H1 (cell line): ENCODE data around the gene ZNF512. TPM values are rescaled to one million over a fixed set of nuclear protein-coding genes. Genes with fewer than 3 reads are reported as not detected.
A peak's percentile ranks its signal among the peaks of the same experiment; 100 is the strongest.

ENCODE experiments used
- CTCF ChIA-PET: fragments of 300-600 bp; sonication (Branson Sonifier 250); formaldehyde crosslinking; loops from one replicate; lab custom pipeline; 2021; ENCODE audit not compliant: partially characterized antibody; lab: Charles Lee
- POLR2A ChIA-PET: fragments of 300-600 bp; sonication (Branson Sonifier 250); formaldehyde crosslinking; loops from one replicate; lab custom pipeline; 2021; ENCODE audit warnings: inconsistent platforms; ENCODE audit not compliant: partially characterized antibody; lab: Charles Lee
- DNase-seq, 2 experiments: peaks; one replicate each; pipeline versions ENCODE4 v3.0.0 to v3.0.0-alpha.2; 2010 to 2022; ENCODE audit warnings: low spot score in 2 of 2, low read depth in 1 of 2, mixed read lengths in 1 of 2
- FAIRE-seq: peaks from 2 replicates; lab custom pipeline; 2011; peaks lifted over from hg19 to GRCh38; lab: Jason Lieb, UNC
- H2AFZ ChIP-seq: 2 replicates; pipeline ENCODE4 v1.8.1; 2012; ENCODE audit warnings: low read length, inconsistent platforms
- H2AK5ac ChIP-seq: 2 replicates; pipeline ENCODE4 v1.6.1; 2013; ENCODE audit warnings: low read depth, low read length
- H2BK120ac ChIP-seq: replicated peaks from 2 replicates; pipeline ENCODE3; 2013; ENCODE audit warnings: low read depth, low read length, inconsistent platforms
- H2BK12ac ChIP-seq: 2 replicates; pipeline ENCODE4 v1.6.1; 2013; ENCODE audit warnings: low read depth, low read length
- H2BK15ac ChIP-seq: 2 replicates; pipeline ENCODE4 v1.6.1; 2013; ENCODE audit warnings: low read length
- H2BK20ac ChIP-seq: 2 replicates; pipeline ENCODE4 v1.6.1; 2013; ENCODE audit warnings: low read length
- H2BK5ac ChIP-seq: 2 replicates; pipeline ENCODE4 v1.6.1; 2013; ENCODE audit warnings: low read depth, low read length
- H3K14ac ChIP-seq: 2 replicates; pipeline ENCODE4 v1.6.1; 2013; ENCODE audit warnings: inconsistent platforms; ENCODE audit not compliant: insufficient read length
- H3K18ac ChIP-seq: 2 replicates; pipeline ENCODE4 v1.6.1; 2013; ENCODE audit warnings: low read length; ENCODE audit errors: extremely low read depth
- H3K23ac ChIP-seq: 2 replicates; pipeline ENCODE4 v1.6.1; 2013; ENCODE audit warnings: inconsistent platforms; ENCODE audit not compliant: insufficient read length
- H3K23me2 ChIP-seq: 2 replicates; pipeline ENCODE4 v1.6.1; 2013; ENCODE audit warnings: low read depth, low read length
- H3K27ac ChIP-seq: 2 replicates; pipeline ENCODE4 v1.6.1; 2011; ENCODE audit warnings: low read depth, low read length, inconsistent platforms
- H3K27me3 ChIP-seq, 4 experiments: replicated peaks in 1 of 4; 1 replicate in 1 of 4; 2 replicates in 3 of 4; pipeline versions ENCODE4 v1.6.1 to v1.8.1; 2011 to 2013; ENCODE audit warnings: low read length in 3 of 4, mild to moderate bottlenecking in 3 of 4, inconsistent platforms in 2 of 4, mixed read lengths in 2 of 4, moderate library complexity in 1 of 4; ENCODE audit not compliant: control insufficient read depth in 3 of 4, insufficient read depth in 3 of 4; ENCODE audit errors: extremely low read depth in 1 of 4
- H3K36me3 ChIP-seq, 4 experiments: 2 replicates each; pipeline versions ENCODE4 v1.6.1 to v1.8.1; 2011 to 2013; ENCODE audit warnings: mild to moderate bottlenecking in 4 of 4, low read length in 3 of 4, moderate library complexity in 2 of 4, control low read depth in 1 of 4, inconsistent platforms in 1 of 4; ENCODE audit not compliant: insufficient read depth in 4 of 4, control insufficient read depth in 2 of 4
- H3K4ac ChIP-seq: replicated peaks from 2 replicates; pipeline ENCODE3; 2013; ENCODE audit warnings: low read length, low read depth, mixed read lengths, inconsistent platforms; ENCODE audit not compliant: insufficient read length
- H3K4me1 ChIP-seq, 4 experiments: replicated peaks in 1 of 4; 1 replicate in 1 of 4; 2 replicates in 3 of 4; pipeline versions ENCODE4 v1.6.1 to v1.8.1; 2011 to 2013; ENCODE audit warnings: low read length in 3 of 4, inconsistent platforms in 2 of 4, mixed read lengths in 1 of 4; ENCODE audit not compliant: insufficient read depth in 4 of 4, control insufficient read depth in 3 of 4
- H3K4me2 ChIP-seq, 2 experiments: 2 replicates each; pipeline versions ENCODE4 v1.6.1 to v1.8.1; 2011 to 2013; ENCODE audit warnings: low read depth in 2 of 2, low read length in 2 of 2, control low read depth in 1 of 2, inconsistent platforms in 1 of 2, mild to moderate bottlenecking in 1 of 2; ENCODE audit not compliant: insufficient read depth in 1 of 2
- H3K4me3 ChIP-seq, 4 experiments: fragments of 200-600, 300-600 bp in 1 of 4; sonication (generic), shearing (Covaris generic), sonication (Bioruptor Twin) in 1 of 4; 2 replicates each; pipeline versions ENCODE4 v1.5.1 to v1.8.1; 2011 to 2016; ENCODE audit warnings: low read length in 4 of 4, low read depth in 3 of 4, control low read depth in 2 of 4, inconsistent platforms in 2 of 4, mild to moderate bottlenecking in 2 of 4, mixed read lengths in 1 of 4, moderate library complexity in 1 of 4; ENCODE audit not compliant: insufficient read depth in 2 of 4; ENCODE audit errors: extremely low read depth in 1 of 4
- H3K56ac ChIP-seq: replicated peaks from 2 replicates; pipeline ENCODE3; 2013; ENCODE audit warnings: low read depth, mild to moderate bottlenecking, mixed read lengths, low read length, inconsistent platforms; ENCODE audit not compliant: insufficient read length
- H3K79me1 ChIP-seq: 2 replicates; pipeline ENCODE4 v1.6.1; 2013; ENCODE audit warnings: low read depth, low read length, control low read depth
- H3K79me2 ChIP-seq, 2 experiments: 2 replicates each; pipeline versions ENCODE4 v1.6.1 to v1.8.1; 2012 to 2013; ENCODE audit warnings: low read length in 2 of 2, mild to moderate bottlenecking in 2 of 2, inconsistent platforms in 1 of 2; ENCODE audit not compliant: insufficient read depth in 2 of 2, control insufficient read depth in 1 of 2
- H3K9ac ChIP-seq, 4 experiments: replicated peaks in 1 of 4; 1 replicate in 1 of 4; 2 replicates in 3 of 4; pipeline versions ENCODE4 v1.6.1 to v1.8.1; 2011 to 2013; ENCODE audit warnings: low read depth in 3 of 4, low read length in 3 of 4, control low read depth in 2 of 4, mild to moderate bottlenecking in 2 of 4, moderate library complexity in 2 of 4, inconsistent platforms in 1 of 4; ENCODE audit errors: extremely low read depth in 1 of 4
- H3K9me3 ChIP-seq, 2 experiments: 2 replicates each; pipeline versions ENCODE4 v1.6.1 to v1.8.1; 2012 to 2013; ENCODE audit warnings: mild to moderate bottlenecking in 2 of 2, moderate library complexity in 2 of 2, control low read depth in 1 of 2, inconsistent platforms in 1 of 2, low read depth in 1 of 2, low read length in 1 of 2, mixed read lengths in 1 of 2; ENCODE audit not compliant: insufficient read depth in 2 of 2
- H4K20me1 ChIP-seq, 2 experiments: replicated peaks in 1 of 2; 2 replicates each; pipeline versions ENCODE3 to v1.8.1; 2011 to 2013; ENCODE audit warnings: inconsistent platforms in 2 of 2, low read length in 2 of 2, mild to moderate bottlenecking in 1 of 2; ENCODE audit not compliant: insufficient read depth in 2 of 2, control insufficient read depth in 1 of 2
- H4K5ac ChIP-seq: 2 replicates; pipeline ENCODE4 v1.6.1; 2013; ENCODE audit warnings: low read length, low read depth, mixed read lengths, inconsistent platforms; ENCODE audit not compliant: insufficient read length
- H4K8ac ChIP-seq: 2 replicates; pipeline ENCODE4 v1.8.0; 2013; ENCODE audit warnings: mild to moderate bottlenecking, moderate library complexity, low read length, inconsistent platforms; ENCODE audit not compliant: insufficient read depth; ENCODE audit errors: extremely low read depth
- H4K91ac ChIP-seq: replicated peaks from 2 replicates; pipeline ENCODE3; 2013; ENCODE audit warnings: low read length, mixed read lengths, inconsistent platforms; ENCODE audit not compliant: insufficient read length
- CHD2 ChIP-seq: IDR thresholded peaks from 2 replicates; pipeline ENCODE4 v1.6.1; 2012; ENCODE audit warnings: low read length, improper control_type of control experiment
- EZH2 ChIP-seq: fragments of 200-600 bp; sonication (generic); IDR thresholded peaks from 2 replicates; pipeline ENCODE4 v1.7.1; 2012; ENCODE audit warnings: low read depth, mild to moderate bottlenecking, moderate library complexity, low read length, inconsistent platforms; ENCODE audit not compliant: severe bottlenecking
- HDAC2 ChIP-seq, 2 experiments: fragments of 300-600 bp in 1 of 2; sonication (generic) in 1 of 2; IDR thresholded peaks; 2 replicates each; pipeline ENCODE4 v1.6.1; 2011 to 2012; ENCODE audit warnings: low read depth in 2 of 2, low read length in 2 of 2, mild to moderate bottlenecking in 2 of 2, moderate library complexity in 2 of 2, borderline replicate concordance in 1 of 2, inconsistent platforms in 1 of 2
- HDAC6 ChIP-seq: IDR thresholded peaks from one replicate; pipeline ENCODE4 v1.7.1; 2012; ENCODE audit warnings: low read depth, mild to moderate bottlenecking, inconsistent platforms, low read length, moderate library complexity
- RXRA ChIP-seq: IDR thresholded peaks from 2 replicates; pipeline ENCODE4 v1.6.1; 2011; ENCODE audit warnings: low read depth, mild to moderate bottlenecking, low read length, moderate library complexity; ENCODE audit not compliant: insufficient read depth
- SP2 ChIP-seq: IDR thresholded peaks from 2 replicates; pipeline ENCODE4 v1.6.1; 2012; ENCODE audit warnings: mild to moderate bottlenecking, low read length, inconsistent platforms
- ZNF274 ChIP-seq: IDR thresholded peaks from 2 replicates; pipeline ENCODE4 v1.7.0; 2012; ENCODE audit warnings: low read length, borderline replicate concordance; ENCODE audit errors: extremely low read depth
- WGBS, 2 experiments: shearing (Covaris generic) in 1 of 2; methylation state at CpG; one replicate each; pipeline versions ENCODE4 v1.1.6 to v1.1.7; 2013 to 2015; ENCODE audit warnings: low lambda C conversion rate in 2 of 2, mixed read lengths in 2 of 2, inconsistent platforms in 1 of 2, low coverage in 1 of 2, missing lambda C conversion rate in 1 of 2; ENCODE audit not compliant: insufficient replicate concordance in 2 of 2, insufficient coverage in 1 of 2, insufficient read length in 1 of 2; ENCODE audit errors: extremely low coverage in 1 of 2, missing lambda C conversion rate in 1 of 2; 5-methylcytosine and 5-hydroxymethylcytosine counted together
- polyA plus RNA-seq, 7 experiments: library from polyadenylated mRNA; depleted of rRNA in 3 of 7; stranded (reverse) in 5 of 7; unstranded in 2 of 7; fragments of >200 nt in 5 of 7; fragments of 200-250 nt in 2 of 7; gene quantifications; 1 replicate in 5 of 7; 2 replicates in 1 of 7; 4 replicates in 1 of 7; pipeline versions ENCODE4 v1.2.1 to v1.2.3, GENCODE V29; 2011 to 2013; ENCODE audit warnings: missing spikeins in 2 of 7, mixed read lengths in 2 of 7
- total RNA-seq: library from RNA; stranded (reverse); fragmentation: NEBNext Ultra II Directional; extraction: Animal tissue kit (Norgen Biotek cat#: 25700); gene quantifications from 2 replicates; pipeline ENCODE4 v1.2.1, GENCODE V29; 2021

ZNF512 gene
- total and polyA plus RNA-seq, 2 of the 8 experiments (the other 6 are each of a cell fraction or from before 2014, with no cell fraction given): 17.6 to 37.9 TPM

DNA sequence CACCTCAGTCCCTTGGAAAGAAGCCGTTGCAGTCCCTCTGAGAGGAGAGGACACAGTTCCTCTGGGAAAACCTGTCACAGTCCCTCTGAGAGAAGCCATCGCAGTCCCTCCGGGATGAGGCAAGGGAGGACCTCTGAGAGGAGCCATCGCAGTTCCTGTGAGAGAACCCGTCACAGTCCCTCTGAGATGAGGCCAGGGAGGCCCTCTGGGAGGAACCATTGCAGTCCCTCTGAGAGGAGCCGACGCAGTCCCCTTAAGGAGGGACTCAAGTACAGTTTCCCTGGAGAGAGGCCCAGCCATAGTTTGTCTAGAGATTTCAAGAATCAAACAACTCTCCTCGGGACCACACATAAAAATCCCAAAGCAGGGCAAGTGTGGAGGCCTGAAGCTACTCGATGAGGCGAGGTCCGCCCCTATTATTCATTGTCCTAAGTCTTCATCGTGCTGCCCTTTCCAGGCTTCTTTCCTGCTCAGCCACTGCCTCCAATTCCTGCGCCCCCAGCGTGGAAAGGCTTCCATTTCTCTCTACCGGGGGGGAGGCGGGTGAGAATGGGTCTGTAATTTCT lies 630 bp upstream of the ZNF512 start:
- H2BK5ac ChIP-seq: peak overlapping the region; percentile 48; the same call in 1 of the 2 replicates
- H3K4me1 ChIP-seq: no peaks in the 10 kb centered on the region; a peak in 2 of 7 replicates
- CTCF ChIA-PET: no interaction called here
- TF ChIP-seq HDAC6 (no peak), HDAC2 (IDR thresholded peaks at IDR 0.05; ENCODE audit: borderline replicate concordance in 1 of 2, low read depth in 2 of 2, low read length in 2 of 2) (no peak), SP2 (no peak), RXRA (no peak), EZH2 (no peak), CHD2 (no peak), ZNF274 (no peak)
- TF ChIP-seq, all 59 proteins: peak for 0
- no peak overlapping the region for H3K23ac ChIP-seq
- no peak overlapping the region for H2BK120ac ChIP-seq
- H3K79me1 ChIP-seq: 0 out of 2 replicates have a peak, but pooled peaks cover 2% of the 10 kb centered on the region
- H3K56ac ChIP-seq: no peak overlapping the region
- no peaks in the 10 kb centered on the region for H3K36me3 ChIP-seq
- H3K9me3 ChIP-seq: peaks cover 5 to 13% of the 10 kb centered on the region in 2 experiments; a peak in 1 of 4 replicates
- H3K23me2 ChIP-seq: peaks cover 5% of the 10 kb centered on the region; the same call in 1 of the 2 replicates
- 85% methylated on average over 13 of the region's 16 CpGs; no CpG with 5 or more reads in 1 of the 2 experiments for WGBS, 2 experiments
- no peak overlapping the region; the same call in 1 of the 2 replicates for H2BK15ac ChIP-seq
- peaks cover 3% of the 10 kb centered on the region in 2 experiments for H4K20me1 ChIP-seq
- peak overlapping the region; percentile 85 to 88; a peak in 3 of 4 replicates for H3K4me2 ChIP-seq
- no peak overlapping the region for H3K18ac ChIP-seq
- no peak overlapping the region for H2BK12ac ChIP-seq
- no peak overlapping the region for H2BK20ac ChIP-seq
- H3K27me3 ChIP-seq: peaks cover 0 to 3% (median 0%) of the 10 kb centered on the region in 4 experiments; a peak in 4 of 7 replicates
- no peak overlapping the region for H4K5ac ChIP-seq
- POLR2A ChIA-PET: interaction anchor here (0.9 to 2.2 kb wide), 4 partner anchors 11 to 81 kb away, joined by 3 to 12 read pairs (median 5); partner anchors contain the start of genes SLC4A1AP and SUPT7L
- no peak overlapping the region for H4K91ac ChIP-seq
- no peak for FAIRE-seq
- H4K8ac ChIP-seq: peak overlapping the region; percentile 58; the same call in 1 of the 2 replicates
- H3K9ac ChIP-seq: 0 out of 7 replicates have a peak overlapping the region, but pooled peaks of 1 of the 4 experiments have one; percentile 36
- no peak overlapping the region for H3K27ac ChIP-seq
- peaks cover 22 to 43% of the 10 kb centered on the region in 2 experiments for H3K79me2 ChIP-seq
- DNase-seq: no peak
- H3K4ac ChIP-seq: no peak overlapping the region
- H2AK5ac ChIP-seq: no peak overlapping the region
- H3K4me3 ChIP-seq: peak overlapping the region; percentile 68 to 92 (median 82); a peak in 4 of 8 replicates
- H3K14ac ChIP-seq: no peak overlapping the region
- H2AFZ ChIP-seq: no peak overlapping the region
